Osteoblast (primary cell): ENCODE measurements around the gene CROCC. TPM values are rescaled to one million over a fixed set of nuclear protein-coding genes. Genes with fewer than 3 reads are reported as not detected.

Experiments
- DNase-seq: peaks from one replicate; pipeline ENCODE4 v3.0.0; 2011; ENCODE audit warnings: low spot score, mixed read lengths; ENCODE audit not compliant: insufficient read length; ENCODE audit errors: missing footprints
- H2AFZ ChIP-seq: 2 replicates; pipeline ENCODE4 v1.6.0; 2011; ENCODE audit warnings: mild to moderate bottlenecking, low read length
- H3K27ac ChIP-seq: 2 replicates; pipeline ENCODE4 v1.5.1; 2011; ENCODE audit warnings: mild to moderate bottlenecking, low read depth, low read length, moderate library complexity
- H3K27me3 ChIP-seq: 2 replicates; pipeline ENCODE4 v1.6.0; 2012; ENCODE audit warnings: mild to moderate bottlenecking, control low read depth, inconsistent platforms, low read length, moderate library complexity; ENCODE audit not compliant: insufficient read depth
- H3K36me3 ChIP-seq: 2 replicates; pipeline ENCODE4 v1.5.1; 2011; ENCODE audit warnings: mild to moderate bottlenecking, low read length, control low read depth, moderate library complexity; ENCODE audit not compliant: insufficient read depth
- H3K4me1 ChIP-seq: 2 replicates; pipeline ENCODE4 v1.5.1; 2011; ENCODE audit warnings: mild to moderate bottlenecking, low read length, control low read depth, moderate library complexity; ENCODE audit not compliant: insufficient read depth
- H3K4me2 ChIP-seq: 2 replicates; pipeline ENCODE4 v1.6.0; 2011; ENCODE audit warnings: mild to moderate bottlenecking, low read length; ENCODE audit not compliant: insufficient read depth
- H3K4me3 ChIP-seq: fragments of 200-600 bp; sonication (generic); 3 replicates; pipeline ENCODE4 v1.5.1; 2012; ENCODE audit warnings: mild to moderate bottlenecking, low read length, inconsistent platforms; ENCODE audit not compliant: insufficient read depth
- H3K79me2 ChIP-seq: 2 replicates; pipeline ENCODE4 v1.6.0; 2012; ENCODE audit warnings: mild to moderate bottlenecking, low read length, control low read depth, inconsistent platforms; ENCODE audit not compliant: insufficient read depth
- H3K9me3 ChIP-seq: 2 replicates; pipeline ENCODE4 v1.5.1; 2011; ENCODE audit warnings: low read depth, low read length, control low read depth
- H4K20me1 ChIP-seq: 2 replicates; pipeline ENCODE4 v1.6.0; 2012; ENCODE audit warnings: mild to moderate bottlenecking, low read length, control low read depth; ENCODE audit not compliant: insufficient read depth
- total RNA-seq: library from RNA; depleted of rRNA; stranded (reverse); fragments of >200 nt; gene quantifications from 2 replicates; pipeline ENCODE4 v1.2.3, GENCODE V29; 2012
- TF ChIP-seq, protein P1 (sequence below): IDR thresholded peaks from 2 replicates; pipeline ENCODE4 v1.5.1; 2011; ENCODE audit warnings: mild to moderate bottlenecking, low read depth, low read length, moderate library complexity; ENCODE audit errors: extremely low read depth

The CROCC gene
- total RNA-seq, 1 donor: 20.3 TPM

GRCh38 chr1:17011439-17012307 lies 89.9 kb downstream of the CROCC start, which contains the start of gene ATP13A2:
Gene ATP13A2, minus strand, starts transcription at chr1:17011928. Its CDS starts 190 bp downstream, at chr1:17011738.
- Histone ChIP-seq H3K9me3 (no peaks in the 10 kb centered on the region), H3K4me2 (peak within 1 kb of the TSS; percentile 91), H3K4me3 (peak within 1 kb of the TSS; percentile 82), H3K27ac (no peak within 1 kb of the TSS), H3K4me1 (peaks cover 42% of the 10 kb centered on the region), H3K27me3 (no peaks in the 10 kb centered on the region), H3K79me2 (peaks cover 13% of the 10 kb centered on the region), H2AFZ (peak within 1 kb of the TSS; percentile 72), H3K36me3 (no peaks in the 10 kb centered on the region), H4K20me1 (peaks cover 28% of the 10 kb centered on the region)
- TF ChIP-seq, protein P1, sequence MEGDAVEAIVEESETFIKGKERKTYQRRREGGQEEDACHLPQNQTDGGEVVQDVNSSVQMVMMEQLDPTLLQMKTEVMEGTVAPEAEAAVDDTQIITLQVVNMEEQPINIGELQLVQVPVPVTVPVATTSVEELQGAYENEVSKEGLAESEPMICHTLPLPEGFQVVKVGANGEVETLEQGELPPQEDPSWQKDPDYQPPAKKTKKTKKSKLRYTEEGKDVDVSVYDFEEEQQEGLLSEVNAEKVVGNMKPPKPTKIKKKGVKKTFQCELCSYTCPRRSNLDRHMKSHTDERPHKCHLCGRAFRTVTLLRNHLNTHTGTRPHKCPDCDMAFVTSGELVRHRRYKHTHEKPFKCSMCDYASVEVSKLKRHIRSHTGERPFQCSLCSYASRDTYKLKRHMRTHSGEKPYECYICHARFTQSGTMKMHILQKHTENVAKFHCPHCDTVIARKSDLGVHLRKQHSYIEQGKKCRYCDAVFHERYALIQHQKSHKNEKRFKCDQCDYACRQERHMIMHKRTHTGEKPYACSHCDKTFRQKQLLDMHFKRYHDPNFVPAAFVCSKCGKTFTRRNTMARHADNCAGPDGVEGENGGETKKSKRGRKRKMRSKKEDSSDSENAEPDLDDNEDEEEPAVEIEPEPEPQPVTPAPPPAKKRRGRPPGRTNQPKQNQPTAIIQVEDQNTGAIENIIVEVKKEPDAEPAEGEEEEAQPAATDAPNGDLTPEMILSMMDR: no peak
- peak; percentile 97 for DNase-seq

DNA sequence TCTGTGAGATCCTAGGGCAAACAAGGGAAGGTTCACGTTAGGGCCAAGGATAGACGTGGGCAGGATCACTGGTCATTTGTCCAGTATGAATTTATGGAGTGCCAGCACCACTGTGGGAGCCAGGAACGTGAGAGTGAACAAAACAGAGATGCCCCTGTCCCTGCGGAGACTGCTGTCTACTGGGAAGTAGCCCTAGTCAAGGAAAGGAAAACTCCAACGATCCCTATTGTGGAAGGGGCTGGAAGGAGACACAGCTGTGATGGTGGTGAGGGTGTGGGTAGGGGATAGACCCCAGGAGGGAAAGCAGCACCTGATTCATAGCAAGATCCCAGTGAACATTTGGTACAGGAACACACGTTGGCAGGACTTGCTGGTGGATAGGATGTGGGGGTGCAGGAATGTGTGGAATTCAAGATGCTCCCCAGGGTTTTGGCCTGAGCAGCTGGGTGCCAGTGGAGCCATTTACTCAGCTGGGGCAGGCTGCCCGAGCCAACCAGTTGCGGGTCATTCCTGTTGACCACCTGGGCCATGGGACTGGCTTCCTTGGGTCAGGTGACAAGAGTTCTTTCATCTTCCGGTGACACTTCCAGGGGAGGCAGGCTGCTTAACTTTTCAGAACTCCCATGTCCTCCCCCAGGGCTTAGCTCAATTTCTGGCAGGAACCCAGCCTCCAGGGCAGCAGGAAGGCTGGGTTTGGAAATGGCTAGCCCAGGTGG lies 91.2 kb downstream of the CROCC start:
- Histone ChIP-seq H3K4me1 (peaks cover 42% of the 10 kb centered on the region), H3K4me2 (peak overlapping the region; percentile 47)
- DNase-seq: peak; percentile 89

DNA sequence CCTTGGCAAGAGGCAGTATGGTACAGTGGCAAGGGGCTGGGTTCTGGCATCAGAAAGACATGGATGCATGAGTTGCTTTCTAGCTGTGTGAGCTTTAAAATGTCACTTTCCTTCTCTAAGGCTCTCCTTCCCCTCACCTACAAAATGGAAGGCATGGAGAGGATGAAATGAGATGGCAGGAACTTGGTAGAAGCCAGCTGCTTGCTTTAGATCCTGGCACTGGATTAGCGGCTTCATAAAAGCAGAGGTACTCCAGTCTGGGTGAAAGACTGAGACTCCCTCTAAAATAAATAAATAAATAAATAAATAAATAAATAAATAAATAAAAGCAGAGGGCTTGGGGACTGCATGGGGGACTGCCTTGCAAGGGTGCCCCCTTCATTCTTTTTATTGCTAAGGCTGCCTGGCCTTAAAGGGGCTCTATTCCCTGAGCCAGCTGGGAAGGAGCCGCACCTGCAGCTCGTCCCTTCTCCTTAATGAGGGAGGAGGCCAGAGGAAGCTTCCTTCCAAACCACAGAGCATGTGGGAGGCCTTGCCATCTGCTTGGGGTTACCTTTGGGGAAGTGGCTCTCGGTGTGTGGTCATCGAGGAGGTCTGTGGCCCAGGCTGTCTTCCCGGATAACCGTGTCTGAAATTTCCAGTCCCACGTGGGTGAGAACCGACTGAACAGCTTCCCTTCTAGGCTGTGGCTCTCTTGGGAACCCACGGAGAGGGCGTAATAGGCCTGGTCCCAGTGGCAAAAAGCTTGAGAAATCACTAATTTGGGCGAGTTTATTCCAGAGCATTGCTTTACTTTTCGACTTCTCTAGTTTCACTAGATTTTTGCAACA lies 92.0 kb downstream of the CROCC start:
- peaks cover 21% of the 10 kb centered on the region for H4K20me1 ChIP-seq
- no peak overlapping the region for H3K4me3 ChIP-seq
- no peaks in the 10 kb centered on the region for H3K27me3 ChIP-seq
- peaks cover 8% of the 10 kb centered on the region for H3K36me3 ChIP-seq
- no peak overlapping the region for H3K4me2 ChIP-seq
- no peaks in the 10 kb centered on the region for H3K9me3 ChIP-seq
- H2AFZ ChIP-seq: no peak overlapping the region
- DNase-seq: peak; percentile 55
- H3K27ac ChIP-seq: no peak overlapping the region
- peaks cover 13% of the 10 kb centered on the region for H3K79me2 ChIP-seq
- TF ChIP-seq, protein P1: no peak
- H3K4me1 ChIP-seq: peaks cover 42% of the 10 kb centered on the region

More for the DNA sequence above, 91.2 kb downstream of the CROCC start:
- H3K79me2 ChIP-seq: peaks cover 13% of the 10 kb centered on the region
- peaks cover 1% of the 10 kb centered on the region for H3K36me3 ChIP-seq
- no peak overlapping the region for H3K4me3 ChIP-seq
- no peaks in the 10 kb centered on the region for H3K9me3 ChIP-seq
- peaks cover 25% of the 10 kb centered on the region for H4K20me1 ChIP-seq
- H2AFZ ChIP-seq: no peak overlapping the region
- no peak overlapping the region for H3K27ac ChIP-seq
- no peaks in the 10 kb centered on the region for H3K27me3 ChIP-seq
- TF ChIP-seq, protein P1: no peak
